Gastrocnemius medialis (tissue), 4 donors: Measurements from ENCODE around the gene COA3. TPM values are rescaled to one million over a fixed set of nuclear protein-coding genes. Genes with fewer than 3 reads are reported as not detected.
A peak's percentile ranks its signal among the peaks of the same experiment; 100 is the strongest.

Source experiments
- ATAC-seq, 2 donors: fragments of 150-250 bp; one replicate each; pipeline ENCODE4 v1.9.1; 2016
- DNase-seq, 2 donors: peaks; one replicate each; pipeline ENCODE4 v3.0.0-alpha.2; 2019
- H3K27ac ChIP-seq, 4 donors: fragments of 200-600 bp; sonication (generic); 1 replicate in 1 of 4; 2 replicates in 3 of 4; pipeline ENCODE4 v1.5.1; 2016 to 2018; ENCODE audit warnings: mild to moderate bottlenecking in 2 of 4, moderate library complexity in 1 of 4
- H3K27me3 ChIP-seq, 3 donors: fragments of 200-600 bp; sonication (generic) in 2 of 3; 1 replicate in 1 of 3; 2 replicates in 2 of 3; pipeline versions ENCODE4 v1.5.1 to v1.6.0; 2016 to 2019; ENCODE audit warnings: mild to moderate bottlenecking in 1 of 3, moderate library complexity in 1 of 3
- H3K36me3 ChIP-seq, 2 donors: fragments of 200-600 bp; sonication (generic) in 1 of 2; one replicate each; pipeline ENCODE4 v1.5.1; 2017 to 2018
- H3K4me1 ChIP-seq, 2 donors: fragments of 200-600 bp; sonication (generic) in 1 of 2; one replicate each; pipeline ENCODE4 v1.5.1; 2016 to 2017; ENCODE audit warnings: mild to moderate bottlenecking in 2 of 2
- H3K4me3 ChIP-seq, 4 donors: fragments of 200-600 bp; sonication (generic) in 3 of 4; 1 replicate in 1 of 4; 2 replicates in 3 of 4; pipeline ENCODE4 v1.5.1; 2016 to 2019; ENCODE audit warnings: mild to moderate bottlenecking in 2 of 4
- H3K9me3 ChIP-seq, 3 donors: fragments of 200-600 bp; sonication (generic) in 2 of 3; 1 replicate in 1 of 3; 2 replicates in 2 of 3; pipeline ENCODE4 v1.5.1; 2016 to 2019
- CTCF ChIP-seq, 5 experiments: fragments of 450-650 bp in 3 of 5; fragments of 200-600 bp in 2 of 5; sonication (generic) in 2 of 5; IDR thresholded peaks in 4 of 5; conservative IDR thresholded peaks in 1 of 5; 1 replicate in 4 of 5; 2 replicates in 1 of 5; pipeline ENCODE4 v1.5.1; 2016 to 2019; ENCODE audit warnings: antibody characterized with exemption in 5 of 5, mild to moderate bottlenecking in 3 of 5, moderate library complexity in 3 of 5
- POLR2A ChIP-seq, 2 donors: fragments of 450-650 bp; IDR thresholded peaks; one replicate each; pipeline ENCODE4 v1.6.1; 2017; ENCODE audit warnings: antibody characterized with exemption in 2 of 2, mild to moderate bottlenecking in 2 of 2, moderate library complexity in 2 of 2
- in situ Hi-C, 4 donors: fragments of 200-750 bp; cut with MboI; loops; one replicate each; pipeline versions ENCODE4 v1.15.0 to v1.8.0; 2017; ENCODE audit warnings: low sequenced_read_pairs in 4 of 4
- intact Hi-C: fragments of 100-400 bp; cut with DNase I; formaldehyde crosslinking; loops from one replicate; pipeline ENCODE4 v1.15.1; 2023; ENCODE audit warnings: low total_unique reads
- total RNA-seq, 4 donors: library from RNA; depleted of rRNA; stranded (reverse); fragments of >200 nt; gene quantifications; one replicate each; pipeline versions ENCODE4 v1.1.0 to v1.2.3, GENCODE V29; 2016

Gene COA3
- total RNA-seq, 4 donors from 2014 or later, result 76.2 to 104 (median 86.8) TPM

- in situ Hi-C loops, result no loop called here
- no peak overlapping the region for H3K4me3 ChIP-seq
- DNase-seq, result peak; percentile 24 to 60
- peaks cover 6 to 45% of the 10 kb centered on the region in 2 donors for H3K36me3 ChIP-seq
- no peaks in the 10 kb centered on the region for H3K27me3 ChIP-seq
- peak; percentile 70 to 91 for ATAC-seq
- no peaks in the 10 kb centered on the region for H3K9me3 ChIP-seq
- H3K4me1 ChIP-seq, result no peaks in the 10 kb centered on the region
- TF ChIP-seq CTCF (IDR thresholded peaks at IDR 0.05 in 4 of 5, conservative IDR thresholded peaks at IDR 0.05 in 1 of 5) (no peak), POLR2A (IDR thresholded peaks at IDR 0.05) (no peak)
- intact Hi-C loops, result no loop called here
- no peak overlapping the region for H3K27ac ChIP-seq
Measured at GRCh38 chr17:42809250-42809649, 10.7 kb upstream of the COA3 start.

- Histone ChIP-seq H3K9me3 (no peaks in the 10 kb centered on the region), H3K4me3 (no peak overlapping the region), H3K27ac (no peak overlapping the region), H3K4me1 (no peaks in the 10 kb centered on the region), H3K36me3 (peaks cover 0 to 16% of the 10 kb centered on the region in 2 donors), H3K27me3 (no peaks in the 10 kb centered on the region)
- intact Hi-C loops (no loop called here), in situ Hi-C loops (no loop called here)
- DNase-seq, result no peak
- no peak for TF ChIP-seq POLR2A (IDR thresholded peaks at IDR 0.05)
- no peak for TF ChIP-seq CTCF (IDR thresholded peaks at IDR 0.05 in 4 of 5, conservative IDR thresholded peaks at IDR 0.05 in 1 of 5)
- no peak for ATAC-seq
Measured at GRCh38 chr17:42806249-42806648, 7.7 kb upstream of the COA3 start.

- H3K4me3 ChIP-seq, result no peak overlapping the region
- peaks cover 0 to 3% of the 10 kb centered on the region in 2 donors for H3K36me3 ChIP-seq
- no peaks in the 10 kb centered on the region for H3K4me1 ChIP-seq
- ATAC-seq, result no peak
- TF ChIP-seq POLR2A (IDR thresholded peaks at IDR 0.05) (no peak), CTCF (IDR thresholded peaks at IDR 0.05 in 4 of 5, conservative IDR thresholded peaks at IDR 0.05 in 1 of 5) (no peak)
- intact Hi-C loops (no loop called here), in situ Hi-C loops (no loop called here)
- DNase-seq, result no peak
- no peaks in the 10 kb centered on the region for H3K27me3 ChIP-seq
- no peak overlapping the region for H3K27ac ChIP-seq
- no peaks in the 10 kb centered on the region for H3K9me3 ChIP-seq
Measured at GRCh38 chr17:42804918-42805367, 6.4 kb upstream of the COA3 start.

- H3K36me3 ChIP-seq, result no peaks in the 10 kb centered on the region
- intact Hi-C loops (no loop called here), in situ Hi-C loops (no loop called here)
- ATAC-seq (no peak), DNase-seq (no peak)
- no peaks in the 10 kb centered on the region for H3K9me3 ChIP-seq
- TF ChIP-seq CTCF (IDR thresholded peaks at IDR 0.05 in 4 of 5, conservative IDR thresholded peaks at IDR 0.05 in 1 of 5), result no peak
- no peak for TF ChIP-seq POLR2A (IDR thresholded peaks at IDR 0.05)
- H3K4me1 ChIP-seq, result peaks cover 0 to 3% of the 10 kb centered on the region in 2 donors
- no peak overlapping the region for H3K4me3 ChIP-seq
- no peaks in the 10 kb centered on the region for H3K27me3 ChIP-seq
- no peak overlapping the region for H3K27ac ChIP-seq
Measured at GRCh38 chr17:42803074-42803883, 4.8 kb upstream of the COA3 start.
